IPS DF 6.9 (cell line): ENCODE results near the gene SLCO4A1.

Experiments used
- DNase-seq: peaks from one replicate; pipeline ENCODE4 v3.0.0-alpha.2; 2013; ENCODE audit warnings: low read depth, low spot score
- H3K27ac ChIP-seq: one replicate; pipeline ENCODE4 v1.5.1; 2013; ENCODE audit warnings: low read length, control low read depth
- H3K27me3 ChIP-seq: 2 replicates; pipeline ENCODE4 v1.6.1; 2013; ENCODE audit warnings: mild to moderate bottlenecking, low read length; ENCODE audit not compliant: control insufficient read depth, insufficient read depth
- H3K36me3 ChIP-seq: 2 replicates; pipeline ENCODE4 v1.6.1; 2013; ENCODE audit warnings: low read length; ENCODE audit not compliant: control insufficient read depth, insufficient read depth
- H3K4me1 ChIP-seq: 2 replicates; pipeline ENCODE4 v1.6.1; 2013; ENCODE audit warnings: low read length; ENCODE audit not compliant: control insufficient read depth, insufficient read depth
- H3K4me3 ChIP-seq: 2 replicates; pipeline ENCODE4 v1.5.1; 2013; ENCODE audit warnings: mild to moderate bottlenecking, low read length
- H3K9me3 ChIP-seq: 2 replicates; pipeline ENCODE4 v1.6.1; 2013; ENCODE audit warnings: low read length, inconsistent platforms; ENCODE audit not compliant: control insufficient read depth, insufficient read depth
- WGBS: extraction: QIAGEN DNeasy Blood & Tissue Kit; methylation state at CpG from one replicate; pipeline ENCODE4 v1.1.7; 2013; ENCODE audit warnings: mixed read lengths, missing lambda C conversion rate; ENCODE audit not compliant: insufficient read length, insufficient coverage; 5-methylcytosine and 5-hydroxymethylcytosine counted together

The SLCO4A1 gene

GRCh38 chr20:62710221-62710885 is 68.0 kb downstream of the SLCO4A1 start:
- DNase-seq, result no peak
- H3K27me3 ChIP-seq, result peaks cover 17% of the 10 kb centered on the region; the same call in 1 of the 2 replicates
- no peaks in the 10 kb centered on the region; the same call in 1 of the 2 replicates for H3K36me3 ChIP-seq
- no peak overlapping the region for H3K4me3 ChIP-seq
- no peak overlapping the region for H3K27ac ChIP-seq
- no peaks in the 10 kb centered on the region for H3K9me3 ChIP-seq
- WGBS, result no CpG with 5 or more reads among the region's 20 CpGs
- H3K4me1 ChIP-seq, result peaks cover 2% of the 10 kb centered on the region; the same call in 1 of the 2 replicates

GRCh38 chr20:62710886-62711702 is 68.8 kb downstream of the SLCO4A1 start:
- peaks cover 2% of the 10 kb centered on the region; the same call in 1 of the 2 replicates for H3K4me1 ChIP-seq
- H3K27ac ChIP-seq, result no peak overlapping the region
- WGBS, result no CpG with 5 or more reads among the region's 23 CpGs
- DNase-seq, result no peak
- H3K4me3 ChIP-seq, result no peak overlapping the region
- peaks cover 17% of the 10 kb centered on the region; the same call in 1 of the 2 replicates for H3K27me3 ChIP-seq
- H3K36me3 ChIP-seq, result no peaks in the 10 kb centered on the region; the same call in 1 of the 2 replicates
- no peaks in the 10 kb centered on the region for H3K9me3 ChIP-seq

- Histone ChIP-seq H3K27me3 (peaks cover 17% of the 10 kb centered on the region; the same call in 1 of the 2 replicates), H3K4me1 (peaks cover 2% of the 10 kb centered on the region; the same call in 1 of the 2 replicates), H3K9me3 (no peaks in the 10 kb centered on the region), H3K27ac (no peak overlapping the region), H3K36me3 (no peaks in the 10 kb centered on the region; the same call in 1 of the 2 replicates), H3K4me3 (no peak overlapping the region)
- no CpG with 5 or more reads among the region's 23 CpGs for WGBS
- DNase-seq, result no peak
Observed at GRCh38 chr20:62711703-62712101, 69.4 kb downstream of the SLCO4A1 start.

DNA sequence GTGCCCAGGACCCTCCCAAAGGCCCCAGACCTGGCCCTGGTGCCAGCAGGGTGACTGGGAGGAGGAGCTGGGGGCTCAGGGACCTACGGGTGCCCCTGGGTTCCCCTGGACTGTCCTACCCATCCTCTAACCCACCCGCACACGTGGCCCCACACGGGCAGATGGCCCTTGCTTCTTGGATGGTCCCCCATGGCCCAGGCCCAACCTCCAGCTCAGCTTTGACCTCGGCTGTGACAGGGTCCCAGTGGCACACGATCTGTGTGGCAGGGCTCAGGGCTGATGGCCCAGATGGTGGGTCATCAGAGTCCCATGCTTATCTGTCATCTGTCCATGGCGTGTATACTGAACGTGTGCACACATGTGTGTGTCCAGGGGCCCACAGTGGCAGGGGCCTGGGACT is 70.3 kb downstream of the SLCO4A1 start:
- H3K36me3 ChIP-seq, result no peaks in the 10 kb centered on the region; the same call in 1 of the 2 replicates
- no peak overlapping the region for H3K4me3 ChIP-seq
- no peak for DNase-seq
- WGBS, result no CpG with 5 or more reads among the region's 8 CpGs
- H3K27ac ChIP-seq, result no peak overlapping the region
- peaks cover 2% of the 10 kb centered on the region; the same call in 1 of the 2 replicates for H3K4me1 ChIP-seq
- H3K27me3 ChIP-seq, result peaks cover 17% of the 10 kb centered on the region; the same call in 1 of the 2 replicates
- no peaks in the 10 kb centered on the region for H3K9me3 ChIP-seq

- Histone ChIP-seq H3K4me1 (no peaks in the 10 kb centered on the region), H3K27me3 (peaks cover 14% of the 10 kb centered on the region; the same call in 1 of the 2 replicates), H3K4me3 (no peak overlapping the region), H3K27ac (no peak overlapping the region), H3K9me3 (no peaks in the 10 kb centered on the region), H3K36me3 (no peaks in the 10 kb centered on the region)
- no peak for DNase-seq
- no CpG with 5 or more reads among the region's 10 CpGs for WGBS
Observed at GRCh38 chr20:62714006-62714405, 71.7 kb downstream of the SLCO4A1 start.

- Histone ChIP-seq H3K36me3 (no peaks in the 10 kb centered on the region), H3K4me1 (no peaks in the 10 kb centered on the region), H3K27me3 (peaks cover 6% of the 10 kb centered on the region; the same call in 1 of the 2 replicates), H3K27ac (no peak overlapping the region), H3K9me3 (no peaks in the 10 kb centered on the region), H3K4me3 (no peak overlapping the region)
- 100% methylated on average over 2 of the region's 6 CpGs for WGBS
- DNase-seq, result no peak
Observed at GRCh38 chr20:62714799-62715198, 72.5 kb downstream of the SLCO4A1 start.

- H3K27me3 ChIP-seq, result peaks cover 2% of the 10 kb centered on the region; the same call in 1 of the 2 replicates
- WGBS, result no CpG with 5 or more reads among the region's 10 CpGs
Observed at GRCh38 chr20:62715201-62715600, 72.9 kb downstream of the SLCO4A1 start.

GRCh38 chr20:62716198-62716940 is 74.1 kb downstream of the SLCO4A1 start:
- DNase-seq, result no peak
- Histone ChIP-seq H3K27ac (no peak overlapping the region), H3K4me1 (no peaks in the 10 kb centered on the region), H3K36me3 (no peaks in the 10 kb centered on the region), H3K27me3 (no peaks in the 10 kb centered on the region), H3K4me3 (no peak overlapping the region), H3K9me3 (no peaks in the 10 kb centered on the region)
- WGBS, result no CpG with 5 or more reads among the region's 30 CpGs

More at GRCh38 chr20:62715201-62715600, 72.9 kb downstream of the SLCO4A1 start:
- Histone ChIP-seq H3K36me3 (no peaks in the 10 kb centered on the region), H3K27ac (no peak overlapping the region), H3K4me1 (no peaks in the 10 kb centered on the region), H3K9me3 (no peaks in the 10 kb centered on the region), H3K4me3 (no peak overlapping the region)
- DNase-seq, result no peak

DNA sequence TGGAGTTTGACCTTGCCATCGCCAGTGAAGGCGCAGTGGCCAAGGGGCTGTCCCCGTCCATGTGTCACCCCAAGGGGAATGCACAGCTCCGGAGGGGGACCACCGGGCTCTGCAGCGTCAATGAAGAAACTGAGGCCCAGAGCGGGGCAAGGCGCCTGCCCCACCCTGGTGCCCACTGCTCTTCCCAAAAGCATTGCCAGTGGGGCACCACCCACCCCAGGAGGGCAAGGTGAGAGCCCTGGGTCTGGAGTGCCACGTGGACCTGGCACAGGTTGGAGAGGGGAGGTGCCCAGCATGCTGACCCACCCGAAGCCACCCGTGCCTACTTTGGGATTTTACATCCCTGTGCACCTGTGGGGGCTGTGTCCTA is 74.6 kb downstream of the SLCO4A1 start:
- no peak overlapping the region for H3K4me3 ChIP-seq
- H3K9me3 ChIP-seq, result no peaks in the 10 kb centered on the region
- no CpG with 5 or more reads among the region's 11 CpGs for WGBS
- DNase-seq, result no peak
- no peak overlapping the region for H3K27ac ChIP-seq
- H3K4me1 ChIP-seq, result no peaks in the 10 kb centered on the region
- no peaks in the 10 kb centered on the region for H3K27me3 ChIP-seq
- no peaks in the 10 kb centered on the region for H3K36me3 ChIP-seq

- no peaks in the 10 kb centered on the region for H3K36me3 ChIP-seq
- H3K4me1 ChIP-seq, result no peaks in the 10 kb centered on the region
- no peaks in the 10 kb centered on the region for H3K9me3 ChIP-seq
- H3K27me3 ChIP-seq, result no peaks in the 10 kb centered on the region
- no CpG with 5 or more reads among the region's 18 CpGs for WGBS
- no peak overlapping the region for H3K4me3 ChIP-seq
- no peak for DNase-seq
- no peak overlapping the region for H3K27ac ChIP-seq
Observed at GRCh38 chr20:62717933-62718332, 75.6 kb downstream of the SLCO4A1 start.
